ENCODE results near the gene PTGDS.

The PTGDS gene

GRCh38 chr9:136991993-136992818 is 14.9 kb downstream of the PTGDS start, which contains the start of gene PAXX:
PAXX (plus strand) TSS chr9:136992422; CDS start chr9:136992444, 22 bp downstream.
- ATAC-seq (replicated peaks): peak; percentile 88 to 92
- peaks cover 12 to 18% of the 10 kb centered on the region in 2 donors for H3K36me3 Mint-ChIP-seq
- H3K9me3 Mint-ChIP-seq: no peaks in the 10 kb centered on the region
- peak; percentile 91 for DNase-seq
- H3K4me1 Mint-ChIP-seq: peaks cover 16 to 44% of the 10 kb centered on the region in 2 donors
- peaks cover 15 to 44% of the 10 kb centered on the region in 2 donors for H3K27me3 Mint-ChIP-seq
- H3K27ac Mint-ChIP-seq: peak within 1 kb of the TSS; percentile 95
- H3K4me3 Mint-ChIP-seq: peak within 1 kb of the TSS; percentile 89 to 96

- no peak for DNase-seq
- ATAC-seq (replicated peaks): no peak
- Mint-ChIP-seq H3K27me3 (peaks cover 9 to 44% of the 10 kb centered on the region in 2 donors), H3K4me3 (peak overlapping the region; percentile 89 to 96), H3K9me3 (no peaks in the 10 kb centered on the region), H3K36me3 (peaks cover 12 to 18% of the 10 kb centered on the region in 2 donors), H3K4me1 (peaks cover 20 to 51% of the 10 kb centered on the region in 2 donors), H3K27ac (peak overlapping the region; percentile 95)
Observed at GRCh38 chr9:136992819-136993369, 15.6 kb downstream of the PTGDS start.

GRCh38 chr9:136994180-136994887 is 17.0 kb downstream of the PTGDS start:
- Mint-ChIP-seq H3K4me1 (peaks cover 28 to 62% of the 10 kb centered on the region in 2 donors), H3K27me3 (peaks cover 8 to 38% of the 10 kb centered on the region in 2 donors), H3K27ac (no peak overlapping the region), H3K4me3 (no peak overlapping the region), H3K9me3 (no peaks in the 10 kb centered on the region), H3K36me3 (peaks cover 12 to 18% of the 10 kb centered on the region in 2 donors)
- ATAC-seq (replicated peaks) (no peak), DNase-seq (no peak)

- Mint-ChIP-seq H3K4me3 (no peak overlapping the region), H3K27me3 (peaks cover 5 to 33% of the 10 kb centered on the region in 2 donors), H3K4me1 (peaks cover 29 to 64% of the 10 kb centered on the region in 2 donors), H3K36me3 (peaks cover 12 to 18% of the 10 kb centered on the region in 2 donors), H3K27ac (no peak overlapping the region), H3K9me3 (no peaks in the 10 kb centered on the region)
- DNase-seq (no peak), ATAC-seq (replicated peaks) (no peak)
Observed at GRCh38 chr9:136994888-136995230, 17.6 kb downstream of the PTGDS start.

- H3K36me3 Mint-ChIP-seq: peaks cover 12 to 18% of the 10 kb centered on the region in 2 donors
- ATAC-seq (replicated peaks): no peak
- no peak overlapping the region for H3K27ac Mint-ChIP-seq
- no peaks in the 10 kb centered on the region for H3K9me3 Mint-ChIP-seq
- H3K4me1 Mint-ChIP-seq: peaks cover 31 to 67% of the 10 kb centered on the region in 2 donors
- H3K27me3 Mint-ChIP-seq: peaks cover 0 to 28% of the 10 kb centered on the region in 2 donors
- H3K4me3 Mint-ChIP-seq: no peak overlapping the region
- no peak for DNase-seq
Observed at GRCh38 chr9:136995362-136995761, 18.1 kb downstream of the PTGDS start.

GRCh38 chr9:136995772-136996311 is 18.5 kb downstream of the PTGDS start:
- peak overlapping the region in 1 of 2 donors; percentile 69 for H3K4me3 Mint-ChIP-seq
- H3K9me3 Mint-ChIP-seq: no peaks in the 10 kb centered on the region
- no peak for ATAC-seq (replicated peaks)
- H3K27ac Mint-ChIP-seq: no peak overlapping the region
- peaks cover 0 to 23% of the 10 kb centered on the region in 2 donors for H3K27me3 Mint-ChIP-seq
- H3K4me1 Mint-ChIP-seq: peaks cover 34 to 72% of the 10 kb centered on the region in 2 donors
- no peak for DNase-seq
- peaks cover 12 to 18% of the 10 kb centered on the region in 2 donors for H3K36me3 Mint-ChIP-seq

- peak within 1 kb of the TSS; percentile 51 for H3K27ac Mint-ChIP-seq
- peaks cover 12 to 18% of the 10 kb centered on the region in 2 donors for H3K36me3 Mint-ChIP-seq
- H3K4me3 Mint-ChIP-seq: peak within 1 kb of the TSS; percentile 56 to 69
- no peak for ATAC-seq (replicated peaks)
- no peak for DNase-seq
- H3K27me3 Mint-ChIP-seq: peaks cover 0 to 22% of the 10 kb centered on the region in 2 donors
- no peaks in the 10 kb centered on the region for H3K9me3 Mint-ChIP-seq
- peaks cover 34 to 70% of the 10 kb centered on the region in 2 donors for H3K4me1 Mint-ChIP-seq
Observed at GRCh38 chr9:136996361-136997292, 19.3 kb downstream of the PTGDS start, which contains the start of gene CLIC3. CLIC3 (minus strand) TSS chr9:136996568; CDS start chr9:136996543, 25 bp downstream.

GRCh38 chr9:136997371-136997770 is 20.1 kb downstream of the PTGDS start:
- Mint-ChIP-seq H3K36me3 (peaks cover 11 to 18% of the 10 kb centered on the region in 2 donors), H3K27ac (no peak overlapping the region), H3K9me3 (no peaks in the 10 kb centered on the region), H3K27me3 (peaks cover 0 to 22% of the 10 kb centered on the region in 2 donors), H3K4me3 (peak overlapping the region in 1 of 2 donors; percentile 3), H3K4me1 (peaks cover 34 to 67% of the 10 kb centered on the region in 2 donors)
- no peak for ATAC-seq (replicated peaks)
- DNase-seq: no peak

- Mint-ChIP-seq H3K9me3 (no peaks in the 10 kb centered on the region), H3K36me3 (peaks cover 8 to 18% of the 10 kb centered on the region in 2 donors), H3K4me1 (peaks cover 34 to 62% of the 10 kb centered on the region in 2 donors), H3K4me3 (peak overlapping the region; percentile 1 to 3), H3K27ac (peak overlapping the region; percentile 15), H3K27me3 (peaks cover 0 to 22% of the 10 kb centered on the region in 2 donors)
- no peak for DNase-seq
- ATAC-seq (replicated peaks): no peak
Observed at GRCh38 chr9:136997830-136998234, 20.5 kb downstream of the PTGDS start.

- H3K27ac Mint-ChIP-seq: peak overlapping the region; percentile 83
Observed at GRCh38 chr9:137000177-137000930, 23.1 kb downstream of the PTGDS start.

GRCh38 chr9:137001857-137002645 is 24.7 kb downstream of the PTGDS start:
- Mint-ChIP-seq H3K4me1 (peaks cover 24 to 43% of the 10 kb centered on the region in 2 donors), H3K4me3 (no peak overlapping the region), H3K36me3 (no peaks in the 10 kb centered on the region), H3K27me3 (peaks cover 3 to 13% of the 10 kb centered on the region in 2 donors), H3K9me3 (peaks cover 4 to 5% of the 10 kb centered on the region in 2 donors), H3K27ac (no peak overlapping the region)
- ATAC-seq (replicated peaks) (no peak), DNase-seq (no peak)

More at GRCh38 chr9:137000177-137000930, 23.1 kb downstream of the PTGDS start:
- Mint-ChIP-seq H3K4me3 (peak overlapping the region; percentile 15 to 44), H3K36me3 (peaks cover 0 to 3% of the 10 kb centered on the region in 2 donors), H3K9me3 (peaks cover 4 to 5% of the 10 kb centered on the region in 2 donors), H3K4me1 (peaks cover 29 to 49% of the 10 kb centered on the region in 2 donors), H3K27me3 (peaks cover 3 to 22% of the 10 kb centered on the region in 2 donors)
- peak; percentile 80 to 86 for ATAC-seq (replicated peaks)
- no peak for DNase-seq

- ATAC-seq (replicated peaks): no peak
Observed at GRCh38 chr9:137002646-137003041, 25.3 kb downstream of the PTGDS start.

More at GRCh38 chr9:137002646-137003041, 25.3 kb downstream of the PTGDS start:
- Mint-ChIP-seq H3K4me1 (peaks cover 22 to 37% of the 10 kb centered on the region in 2 donors), H3K27me3 (peaks cover 3 to 8% of the 10 kb centered on the region in 2 donors), H3K36me3 (no peaks in the 10 kb centered on the region), H3K27ac (no peak overlapping the region), H3K9me3 (peaks cover 4 to 5% of the 10 kb centered on the region in 2 donors), H3K4me3 (no peak overlapping the region)
- DNase-seq: no peak
